IPS-18c (cell line): ENCODE results near the gene GTSE1.

Experiments
- H3K4me3 ChIP-seq: 2 replicates; pipeline ENCODE4 v1.7.0; 2013; ENCODE audit warnings: low read depth, mild to moderate bottlenecking, low read length, moderate library complexity; ENCODE audit not compliant: insufficient read depth
- H3K9me3 ChIP-seq: one replicate; pipeline ENCODE4 v1.6.1; 2013; ENCODE audit warnings: mild to moderate bottlenecking, low read length, moderate library complexity; ENCODE audit not compliant: control insufficient read depth, insufficient read depth

Gene GTSE1

GRCh38 chr22:46363611-46364321 lies 67.1 kb downstream of the GTSE1 start:
- no peak overlapping the region for H3K4me3 ChIP-seq
- peaks cover 2% of the 10 kb centered on the region for H3K9me3 ChIP-seq

DNA sequence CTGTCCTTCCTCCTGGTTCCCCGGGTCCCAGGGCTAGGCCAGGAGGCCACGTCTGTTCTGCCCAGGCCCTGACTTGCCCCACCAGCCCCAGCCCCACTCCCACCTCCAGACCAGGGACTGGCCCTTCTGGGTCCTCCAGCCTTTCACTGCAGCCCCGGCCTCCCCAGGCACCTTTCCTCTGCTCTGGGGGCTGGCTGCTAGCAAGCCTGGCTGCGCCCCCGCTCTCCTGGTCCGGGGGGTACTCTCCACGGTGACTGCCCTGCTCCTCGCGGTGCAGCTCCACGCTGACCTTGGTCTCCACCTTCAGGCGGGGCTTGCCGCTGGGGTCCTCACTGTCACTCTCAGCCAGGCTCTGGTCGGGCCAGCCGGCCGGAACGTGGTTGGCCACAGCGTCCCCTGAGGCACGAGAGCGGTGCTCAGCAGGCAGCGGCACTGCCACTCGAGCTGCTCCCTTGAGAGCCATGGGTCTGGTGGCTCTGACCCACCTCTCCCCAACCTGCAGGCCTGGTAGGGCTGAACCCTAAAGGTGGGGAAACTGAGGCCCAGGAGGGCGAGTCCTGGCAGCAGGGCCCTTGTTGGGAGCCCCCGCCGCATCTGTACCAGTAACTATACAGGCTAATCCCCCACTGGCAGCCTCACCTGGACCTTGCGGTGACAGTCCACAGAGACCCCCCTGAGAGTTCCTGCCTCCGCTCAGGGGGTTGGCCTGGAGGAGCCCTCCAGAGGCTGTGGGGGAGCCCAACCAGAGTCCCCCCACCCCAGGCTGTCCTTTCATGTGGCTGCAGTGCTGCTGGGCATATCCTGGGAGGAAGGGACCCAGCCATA lies 67.9 kb downstream of the GTSE1 start:
- peaks cover 2% of the 10 kb centered on the region for H3K9me3 ChIP-seq
- H3K4me3 ChIP-seq, result no peak overlapping the region

- no peak overlapping the region for H3K4me3 ChIP-seq
These were observed 68.5 kb downstream of the GTSE1 start for GRCh38 chr22:46365166-46365624.

GRCh38 chr22:46366327-46366731 lies 69.7 kb downstream of the GTSE1 start:
- Histone ChIP-seq H3K9me3 (peaks cover 2% of the 10 kb centered on the region), H3K4me3 (no peak overlapping the region)

More at GRCh38 chr22:46365166-46365624, 68.5 kb downstream of the GTSE1 start:
- peaks cover 2% of the 10 kb centered on the region for H3K9me3 ChIP-seq

GRCh38 chr22:46366801-46367706 lies 70.4 kb downstream of the GTSE1 start:
- peaks cover under 1% of the 10 kb centered on the region for H3K9me3 ChIP-seq
- no peak overlapping the region for H3K4me3 ChIP-seq

- H3K4me3 ChIP-seq, result no peak overlapping the region
These were observed 71.1 kb downstream of the GTSE1 start for GRCh38 chr22:46367707-46368191.

GRCh38 chr22:46368422-46368821 lies 71.8 kb downstream of the GTSE1 start:
- Histone ChIP-seq H3K4me3 (no peak overlapping the region), H3K9me3 (no peaks in the 10 kb centered on the region)

More at GRCh38 chr22:46367707-46368191, 71.1 kb downstream of the GTSE1 start:
- no peaks in the 10 kb centered on the region for H3K9me3 ChIP-seq

DNA sequence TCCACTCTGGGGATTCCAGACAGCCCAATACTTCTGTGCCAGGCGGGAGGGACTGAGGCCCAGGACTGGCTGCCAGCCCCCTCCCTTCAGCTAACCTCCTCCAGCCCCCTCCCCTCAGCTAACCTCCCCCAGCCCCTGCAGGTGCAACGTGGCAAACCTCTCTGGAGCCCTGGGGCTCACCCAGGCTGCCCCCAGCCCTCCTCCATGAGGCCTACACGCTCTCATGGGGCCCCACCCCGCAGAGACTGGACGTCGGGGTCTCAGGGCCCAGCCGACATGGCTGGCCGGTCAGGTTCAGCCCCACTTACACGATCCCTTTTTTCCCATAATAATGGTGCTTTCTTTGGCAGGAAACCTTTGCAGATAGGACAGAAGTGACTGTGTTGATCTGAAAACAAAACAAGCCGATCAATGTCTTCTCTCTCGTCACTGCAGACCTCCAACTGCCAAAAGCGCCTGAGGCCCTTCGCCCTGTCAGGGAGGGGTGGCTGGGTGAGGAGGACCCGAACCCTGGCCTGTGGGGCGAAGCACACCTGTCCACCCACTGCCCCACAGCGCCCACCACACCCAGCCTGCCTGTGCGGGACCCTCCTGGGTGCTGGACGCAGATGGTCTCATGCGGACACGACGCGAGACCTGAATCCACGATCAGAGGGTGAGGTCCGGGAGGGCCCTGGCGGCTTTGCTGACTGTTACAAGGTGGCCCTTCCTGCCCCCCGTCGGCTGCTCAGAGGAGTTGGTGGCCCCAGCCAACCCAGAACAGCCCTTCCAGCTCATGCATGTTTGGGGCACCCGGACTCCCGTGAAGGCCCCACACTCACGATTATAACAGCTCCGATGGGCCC lies 72.4 kb downstream of the GTSE1 start:
- no peak overlapping the region for H3K4me3 ChIP-seq
- H3K9me3 ChIP-seq, result no peaks in the 10 kb centered on the region

- Histone ChIP-seq H3K4me3 (no peak overlapping the region), H3K9me3 (no peaks in the 10 kb centered on the region)
These were observed 73.3 kb downstream of the GTSE1 start for GRCh38 chr22:46369716-46370583.

DNA sequence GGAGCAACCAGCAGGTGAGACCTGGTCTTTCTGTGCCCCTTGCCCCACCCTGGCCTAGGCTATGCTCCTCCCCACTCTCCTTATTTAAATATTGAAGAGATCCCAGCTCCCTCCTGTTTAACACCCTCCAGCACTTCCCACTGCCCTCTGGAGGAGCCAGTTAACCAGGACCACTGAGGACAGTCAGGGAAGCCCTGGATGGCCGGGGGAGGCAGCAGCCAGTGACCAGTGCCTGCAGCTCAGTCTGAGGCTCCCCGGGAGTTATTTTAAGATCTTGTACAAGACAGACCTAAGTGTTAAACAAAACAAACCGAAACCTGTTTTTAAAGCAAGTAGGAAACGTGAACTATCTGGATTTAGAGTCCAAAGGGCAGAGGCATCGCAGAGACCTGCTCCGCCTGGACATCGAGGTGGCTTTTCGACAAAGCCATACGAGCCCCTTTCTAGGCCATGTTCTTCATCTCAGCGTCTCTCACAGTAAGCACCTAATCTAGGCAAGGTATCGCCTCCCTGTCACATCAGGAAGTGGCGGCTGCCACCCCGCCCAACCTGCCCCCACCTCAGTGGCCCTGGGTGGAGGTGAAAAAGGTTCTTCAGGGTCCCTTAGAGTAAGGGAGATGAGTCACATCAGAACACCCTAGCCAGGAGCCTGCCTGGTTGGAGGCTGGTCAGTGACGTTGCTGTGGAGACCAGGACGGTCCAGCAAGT lies 74.1 kb downstream of the GTSE1 start:
- Histone ChIP-seq H3K9me3 (no peaks in the 10 kb centered on the region), H3K4me3 (no peak overlapping the region)

GRCh38 chr22:46371623-46372226 lies 75.1 kb downstream of the GTSE1 start:
- H3K9me3 ChIP-seq, result peaks cover 2% of the 10 kb centered on the region

GRCh38 chr22:46372686-46373085 lies 76.0 kb downstream of the GTSE1 start:
- Histone ChIP-seq H3K4me3 (no peak overlapping the region), H3K9me3 (peaks cover 2% of the 10 kb centered on the region)

More at GRCh38 chr22:46371623-46372226, 75.1 kb downstream of the GTSE1 start:
- H3K4me3 ChIP-seq, result no peak overlapping the region

DNA sequence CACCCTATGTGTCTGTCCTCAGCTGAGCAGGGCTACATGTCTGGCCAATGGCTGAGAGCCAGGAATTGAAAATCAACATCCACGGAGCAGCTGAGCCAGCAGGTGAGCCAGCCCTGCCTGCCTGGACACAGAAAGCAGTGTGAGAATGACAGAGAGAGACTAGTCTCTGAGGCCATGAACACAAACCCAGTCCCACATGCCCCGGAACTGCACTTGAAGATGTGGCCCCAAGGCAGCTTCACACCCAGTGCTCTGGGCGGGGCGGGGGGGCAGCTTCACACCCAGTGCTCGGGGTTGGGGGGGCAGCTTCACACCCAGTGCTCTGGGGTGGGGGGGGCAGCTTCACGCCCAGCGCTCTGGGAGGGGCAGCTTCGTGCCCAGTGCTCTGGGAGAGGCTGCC lies 76.5 kb downstream of the GTSE1 start:
- Histone ChIP-seq H3K9me3 (peaks cover 2% of the 10 kb centered on the region), H3K4me3 (no peak overlapping the region)

- no peak overlapping the region for H3K4me3 ChIP-seq
These were observed 77.4 kb downstream of the GTSE1 start for GRCh38 chr22:46373921-46374662.

More at GRCh38 chr22:46373921-46374662, 77.4 kb downstream of the GTSE1 start:
- peaks cover 2% of the 10 kb centered on the region for H3K9me3 ChIP-seq
